Activated T-cell treated with anti-CD3 and anti-CD28 coated beads, Interleukin-2, amount 50 U/mL, for 72 hours (primary cell): ENCODE data around the gene CELF6. TPM values are rescaled to one million over a fixed set of nuclear protein-coding genes. Genes with fewer than 3 reads are reported as not detected.

Experiments used
- ATAC-seq, 2 donors: fragments of 150-1000 bp; cut with Tn5 transposase; replicated peaks in 1 of 2; 2 replicates each; pipeline ENCODE4 v1.10.0; 2021; ENCODE audit warnings: moderate library complexity in 2 of 2, mild to moderate bottlenecking in 1 of 2
- DNase-seq, 2 donors: peaks; one replicate each; pipeline ENCODE4 v3.0.0; 2021 to 2022; ENCODE audit warnings: mixed read lengths in 1 of 2
- H3K27ac Mint-ChIP-seq: one replicate; pipeline ENCODE4 v1.8.0; 2022; ENCODE audit warnings: mild to moderate bottlenecking, moderate library complexity, mixed read lengths
- H3K27me3 Mint-ChIP-seq: one replicate; pipeline ENCODE4 v1.8.0; 2022; ENCODE audit warnings: low read depth, mixed read lengths
- H3K36me3 Mint-ChIP-seq, 2 donors: one replicate each; pipeline ENCODE4 v1.8.0; 2022; ENCODE audit warnings: mixed read lengths in 2 of 2, mild to moderate bottlenecking in 1 of 2; ENCODE audit not compliant: insufficient read depth in 2 of 2
- H3K4me1 Mint-ChIP-seq: one replicate; pipeline ENCODE4 v1.8.0; 2022; ENCODE audit warnings: low read depth, mixed read lengths
- H3K4me3 Mint-ChIP-seq, 2 donors: one replicate each; pipeline ENCODE4 v1.8.0; 2022; ENCODE audit warnings: mild to moderate bottlenecking in 2 of 2, mixed read lengths in 2 of 2, moderate library complexity in 2 of 2
- H3K9me3 Mint-ChIP-seq, 2 donors: one replicate each; pipeline ENCODE4 v1.8.0; 2022; ENCODE audit warnings: mixed read lengths in 2 of 2
- total RNA-seq, 2 donors: library from RNA; stranded (reverse); gene quantifications; one replicate each; pipeline ENCODE4 v1.2.3, GENCODE V29; 2022

The CELF6 gene
- total RNA-seq, 2 donors from 2014 or later = 0.58 to 0.65 TPM

DNA sequence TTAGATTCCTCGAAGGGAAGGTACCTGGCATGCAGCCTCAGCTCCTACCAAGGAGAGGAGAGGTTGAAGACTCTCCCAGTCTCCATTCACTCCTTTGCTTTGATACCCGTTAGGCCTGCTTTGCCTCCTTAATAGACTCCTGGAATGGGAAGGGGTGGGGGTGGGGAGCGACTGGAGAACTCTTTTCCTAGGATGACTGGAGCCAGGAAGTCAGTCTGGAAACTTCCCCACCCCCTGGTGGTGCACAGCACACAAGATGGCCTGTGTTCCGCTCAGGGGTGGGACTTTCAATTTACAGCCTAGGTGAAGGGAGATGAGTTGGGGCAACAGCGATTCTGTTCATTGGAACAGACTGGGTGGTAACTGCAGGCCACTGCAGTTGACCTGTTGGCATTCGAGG is 21.4 kb upstream of the CELF6 start:
- no peak for ATAC-seq
- H3K4me3 Mint-ChIP-seq = no peak overlapping the region
- H3K36me3 Mint-ChIP-seq = peaks cover 0 to 7% of the 10 kb centered on the region in 2 donors
- H3K4me1 Mint-ChIP-seq = no peaks in the 10 kb centered on the region
- H3K27me3 Mint-ChIP-seq = no peaks in the 10 kb centered on the region
- H3K9me3 Mint-ChIP-seq = no peaks in the 10 kb centered on the region
- no peak for DNase-seq
- H3K27ac Mint-ChIP-seq = no peak overlapping the region

DNA sequence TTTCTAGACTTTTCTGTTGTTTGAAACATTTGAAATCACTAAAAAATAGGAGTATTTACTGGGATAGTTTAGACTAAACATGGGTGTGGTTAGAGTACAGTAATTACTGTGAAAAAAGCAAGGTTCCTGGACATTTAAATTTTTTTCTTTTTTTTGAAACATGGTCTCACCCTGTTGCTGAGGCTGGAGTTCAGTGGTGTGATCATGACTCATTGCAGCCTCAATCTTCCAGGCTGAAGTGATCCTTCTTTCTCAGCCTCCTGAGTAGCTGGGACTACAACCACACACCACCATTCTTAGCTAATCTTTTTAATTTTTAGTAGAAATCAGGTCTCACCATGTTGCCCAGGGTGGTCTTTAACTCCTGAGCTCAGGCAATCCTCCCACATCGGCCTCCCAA is 20.4 kb upstream of the CELF6 start:
- Mint-ChIP-seq H3K4me1 (no peaks in the 10 kb centered on the region), H3K36me3 (peaks cover 0 to 5% of the 10 kb centered on the region in 2 donors), H3K4me3 (no peak overlapping the region), H3K27me3 (no peaks in the 10 kb centered on the region), H3K27ac (no peak overlapping the region), H3K9me3 (no peaks in the 10 kb centered on the region)
- no peak for DNase-seq
- ATAC-seq = no peak

DNA sequence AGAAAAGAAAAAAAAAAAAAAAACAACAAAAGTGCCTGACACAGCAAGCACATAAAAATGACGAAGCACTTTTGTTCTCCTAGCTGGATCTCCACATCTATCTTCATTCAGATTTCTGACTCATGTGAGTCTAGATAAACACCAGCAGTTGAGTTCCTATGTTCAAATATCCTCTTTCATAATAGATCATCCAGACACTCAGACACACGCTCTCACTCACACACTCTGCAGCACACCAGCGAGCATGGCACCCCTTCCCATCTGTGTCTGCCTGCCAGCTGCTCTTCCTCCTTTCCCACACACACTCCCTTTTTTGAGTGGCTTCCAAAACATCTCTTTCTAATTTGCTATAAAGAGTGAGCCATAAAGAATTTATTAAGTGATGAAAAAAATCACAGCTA is 19.8 kb upstream of the CELF6 start:
- peaks cover 0 to 5% of the 10 kb centered on the region in 2 donors for H3K36me3 Mint-ChIP-seq
- H3K4me3 Mint-ChIP-seq = no peak overlapping the region
- DNase-seq (no peak), ATAC-seq (no peak)
- no peaks in the 10 kb centered on the region for H3K27me3 Mint-ChIP-seq
- H3K9me3 Mint-ChIP-seq = no peaks in the 10 kb centered on the region
- no peaks in the 10 kb centered on the region for H3K4me1 Mint-ChIP-seq
- peak overlapping the region; percentile 17 for H3K27ac Mint-ChIP-seq

DNA sequence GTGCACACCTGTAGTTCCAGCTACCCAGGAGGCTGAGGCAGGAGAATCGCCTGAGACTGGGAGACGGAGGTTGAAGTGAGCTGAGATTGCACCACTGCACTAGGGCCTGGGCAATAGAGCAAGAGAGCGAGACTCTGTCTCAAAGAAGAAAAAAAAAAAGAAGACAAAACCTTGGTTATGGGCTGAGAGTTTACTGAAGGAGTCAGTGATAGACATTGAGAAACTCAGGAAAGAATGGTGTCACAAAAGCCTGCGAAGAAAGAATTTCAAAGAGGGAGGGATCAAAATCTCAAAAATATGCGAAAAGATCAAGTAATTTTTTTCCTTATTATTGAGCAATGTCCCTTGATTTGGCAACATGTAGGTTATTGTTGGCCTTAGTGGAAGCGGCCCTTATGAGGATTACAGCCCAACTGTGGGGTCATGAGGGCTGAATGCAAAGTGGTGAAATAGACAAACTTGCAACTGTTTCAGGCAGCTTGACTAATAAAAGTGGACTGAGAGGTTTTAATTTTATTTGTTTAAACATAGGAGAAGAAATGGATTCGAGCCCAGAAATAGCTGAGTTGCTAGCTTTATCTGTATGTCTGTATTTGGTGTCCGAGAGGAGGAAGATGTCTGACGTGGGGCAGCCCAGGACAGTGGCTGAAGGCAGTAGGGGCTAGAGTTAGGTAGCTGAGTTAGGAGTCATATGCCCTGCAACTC is 18.8 kb upstream of the CELF6 start:
- no peaks in the 10 kb centered on the region for H3K4me1 Mint-ChIP-seq
- no peak overlapping the region for H3K4me3 Mint-ChIP-seq
- DNase-seq = no peak
- no peak for ATAC-seq
- no peaks in the 10 kb centered on the region for H3K9me3 Mint-ChIP-seq
- H3K27ac Mint-ChIP-seq = no peak overlapping the region
- H3K27me3 Mint-ChIP-seq = no peaks in the 10 kb centered on the region
- H3K36me3 Mint-ChIP-seq = peaks cover 0 to 5% of the 10 kb centered on the region in 2 donors

DNA sequence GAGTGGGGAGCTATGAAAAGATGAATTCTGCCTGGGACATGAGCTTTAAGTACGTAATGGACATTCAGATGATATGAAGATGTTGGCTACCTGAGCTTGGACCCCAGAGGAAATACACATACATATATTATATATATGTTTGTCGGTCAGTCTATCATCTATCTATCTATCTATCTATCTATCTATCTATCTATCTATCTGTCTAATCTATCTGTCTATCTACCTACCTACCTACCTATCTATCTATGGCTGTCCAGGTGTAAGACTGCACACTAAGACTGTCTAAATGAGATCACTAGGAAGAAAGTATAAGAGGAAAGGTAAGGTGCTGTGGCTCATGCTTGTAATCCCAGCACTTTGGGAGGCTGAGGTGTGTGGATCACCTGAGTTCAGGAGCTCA is 18.2 kb upstream of the CELF6 start:
- Mint-ChIP-seq H3K4me1 (no peaks in the 10 kb centered on the region), H3K36me3 (peaks cover 0 to 5% of the 10 kb centered on the region in 2 donors), H3K9me3 (no peaks in the 10 kb centered on the region), H3K4me3 (no peak overlapping the region), H3K27ac (no peak overlapping the region), H3K27me3 (no peaks in the 10 kb centered on the region)
- ATAC-seq = no peak
- no peak for DNase-seq

DNA sequence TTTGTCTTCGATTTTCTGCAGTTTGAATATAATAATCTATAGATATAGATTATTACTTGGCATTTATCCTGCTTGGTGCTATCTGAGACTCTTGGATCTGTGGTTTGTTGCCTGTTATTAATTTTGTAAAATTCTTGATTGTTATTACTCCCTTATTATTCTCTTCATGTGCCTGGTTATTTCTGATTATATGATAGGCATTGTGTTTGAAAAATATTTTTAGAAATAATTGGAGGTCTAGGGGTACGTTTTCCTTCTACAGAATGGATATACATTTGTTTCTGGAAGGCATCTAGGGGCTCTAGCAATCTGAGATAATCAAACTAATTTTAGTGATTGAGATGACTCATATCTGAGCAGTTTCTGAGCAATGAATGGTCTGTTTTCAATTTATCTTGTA is 14.9 kb upstream of the CELF6 start:
- Mint-ChIP-seq H3K4me1 (no peaks in the 10 kb centered on the region), H3K4me3 (no peak overlapping the region), H3K27me3 (no peaks in the 10 kb centered on the region), H3K27ac (no peak overlapping the region), H3K36me3 (peaks cover 0 to 4% of the 10 kb centered on the region in 2 donors), H3K9me3 (no peaks in the 10 kb centered on the region)
- DNase-seq (no peak), ATAC-seq (no peak)

DNA sequence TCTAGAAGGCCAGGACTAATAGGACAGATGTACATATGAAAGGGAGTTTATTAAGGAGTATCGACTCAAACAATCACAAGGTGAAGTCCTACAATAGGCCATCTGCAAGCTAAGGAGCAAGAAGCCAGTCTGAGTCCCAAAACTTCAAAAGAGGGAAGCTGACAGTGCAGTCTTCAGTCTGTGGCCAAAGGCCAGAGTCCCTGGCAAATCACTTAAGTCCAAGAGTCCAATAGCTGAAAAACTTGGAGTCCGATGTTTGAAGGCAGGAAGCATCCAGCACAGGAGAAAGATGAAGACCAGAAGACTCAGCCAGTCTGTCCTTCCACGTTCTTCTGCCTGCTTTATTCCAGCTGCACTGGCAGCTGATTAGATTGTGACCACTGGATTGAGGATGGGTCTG is 11.1 kb upstream of the CELF6 start:
- H3K27me3 Mint-ChIP-seq = no peaks in the 10 kb centered on the region

DNA sequence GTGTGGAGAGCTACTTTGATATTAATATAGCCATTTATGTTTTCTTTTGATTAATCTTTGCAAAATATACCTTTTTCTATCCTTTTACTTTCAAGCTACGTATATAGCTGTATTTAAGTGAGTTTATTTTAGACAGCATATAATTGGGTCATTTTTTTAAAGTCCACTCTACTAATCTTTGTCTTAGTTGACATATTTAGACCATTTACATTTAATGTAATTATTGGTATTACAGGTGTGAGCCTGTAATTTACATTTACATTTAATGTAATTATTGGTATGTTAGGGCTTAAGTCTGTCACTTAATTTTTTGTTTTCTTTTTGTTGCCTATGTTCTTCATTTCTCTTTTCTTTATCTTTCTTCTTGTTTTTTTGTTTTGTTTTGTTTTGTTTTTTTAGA is 3.8 kb upstream of the CELF6 start:
- peaks cover 15% of the 10 kb centered on the region for H3K4me1 Mint-ChIP-seq
- H3K27me3 Mint-ChIP-seq = peaks cover 7% of the 10 kb centered on the region
- no peak overlapping the region for H3K4me3 Mint-ChIP-seq
- H3K9me3 Mint-ChIP-seq = peaks cover 2 to 3% of the 10 kb centered on the region in 2 donors
- H3K36me3 Mint-ChIP-seq = peaks cover 6 to 15% of the 10 kb centered on the region in 2 donors
- DNase-seq (no peak), ATAC-seq (no peak)
- H3K27ac Mint-ChIP-seq = no peak overlapping the region

More for the DNA sequence above, 11.1 kb upstream of the CELF6 start:
- Mint-ChIP-seq H3K27ac (no peak overlapping the region), H3K9me3 (no peaks in the 10 kb centered on the region), H3K4me3 (no peak overlapping the region), H3K36me3 (peaks cover 0 to 6% of the 10 kb centered on the region in 2 donors), H3K4me1 (no peaks in the 10 kb centered on the region)
- ATAC-seq (no peak), DNase-seq (no peak)

DNA sequence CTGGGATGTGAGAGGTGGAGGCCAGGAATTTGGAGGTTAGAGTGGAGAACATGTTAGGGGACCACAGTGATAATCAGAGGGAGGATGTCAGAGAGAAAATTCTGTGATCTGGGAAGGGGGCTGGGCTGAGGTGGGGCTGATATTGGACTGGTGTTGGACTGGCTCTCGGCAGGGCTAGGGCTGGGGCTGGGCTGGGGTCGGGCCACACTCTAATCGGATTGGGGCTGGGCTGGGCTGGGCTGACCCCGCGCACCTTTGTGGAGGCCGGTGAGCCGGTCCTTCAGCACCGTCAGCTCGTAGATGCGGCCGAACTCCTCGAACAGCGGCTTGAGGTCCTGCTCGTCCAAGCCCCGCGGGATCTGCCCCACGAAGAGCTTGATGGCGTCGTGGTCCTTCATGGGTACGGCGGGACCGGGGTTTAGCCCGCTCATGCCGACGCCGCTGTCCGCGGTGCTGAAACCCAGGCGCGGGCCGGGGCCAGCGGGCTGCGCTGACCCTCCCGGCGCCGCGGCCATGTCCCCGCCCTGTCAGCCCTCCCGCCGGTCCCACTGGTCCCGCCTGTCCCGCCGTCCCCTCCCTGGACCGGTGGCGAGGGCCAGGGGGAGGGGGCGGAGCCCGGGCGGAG is 485 bp downstream of the CELF6 start:
- H3K27me3 Mint-ChIP-seq = peaks cover 11% of the 10 kb centered on the region
- ATAC-seq (peak; percentile 70 to 72), DNase-seq (peak; percentile 68 to 69)
- H3K4me1 Mint-ChIP-seq = peaks cover 19% of the 10 kb centered on the region
- no peak overlapping the region for H3K27ac Mint-ChIP-seq
- H3K4me3 Mint-ChIP-seq = peak overlapping the region; percentile 60 to 83
- H3K9me3 Mint-ChIP-seq = peaks cover 2 to 3% of the 10 kb centered on the region in 2 donors
- peaks cover 4 to 7% of the 10 kb centered on the region in 2 donors for H3K36me3 Mint-ChIP-seq

DNA sequence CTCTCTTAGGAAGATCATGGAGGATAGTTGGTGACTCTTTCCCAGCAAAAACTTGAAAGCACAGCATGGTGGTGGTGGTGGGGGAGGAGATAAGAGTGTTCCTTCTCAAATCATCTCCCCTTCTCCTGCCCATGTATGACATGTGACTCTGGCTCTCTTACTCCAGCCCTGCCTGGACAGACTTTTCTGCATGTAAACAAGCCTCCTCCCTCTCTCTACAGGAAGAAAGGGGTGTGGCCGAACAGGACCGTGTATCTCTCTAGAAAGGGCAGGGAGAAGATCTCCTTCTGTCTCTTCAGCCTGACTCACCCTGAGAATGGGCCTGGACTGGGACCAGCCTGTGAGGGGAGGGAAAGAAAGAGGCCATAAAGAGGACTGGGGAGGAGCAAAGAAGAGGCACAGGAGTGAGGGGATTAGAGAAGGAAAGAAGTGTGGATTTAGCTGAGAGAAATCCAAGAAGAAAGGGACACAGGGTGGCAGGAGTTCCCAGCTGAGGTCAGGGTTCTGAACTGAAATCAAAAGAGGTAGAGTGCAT is 1.5 kb downstream of the CELF6 start:
- Mint-ChIP-seq H3K4me3 (peak overlapping the region; percentile 60 to 83), H3K27me3 (peaks cover 11% of the 10 kb centered on the region), H3K4me1 (peaks cover 19% of the 10 kb centered on the region), H3K9me3 (no peaks in the 10 kb centered on the region), H3K27ac (no peak overlapping the region), H3K36me3 (no peaks in the 10 kb centered on the region)
- ATAC-seq (no peak), DNase-seq (no peak)

DNA sequence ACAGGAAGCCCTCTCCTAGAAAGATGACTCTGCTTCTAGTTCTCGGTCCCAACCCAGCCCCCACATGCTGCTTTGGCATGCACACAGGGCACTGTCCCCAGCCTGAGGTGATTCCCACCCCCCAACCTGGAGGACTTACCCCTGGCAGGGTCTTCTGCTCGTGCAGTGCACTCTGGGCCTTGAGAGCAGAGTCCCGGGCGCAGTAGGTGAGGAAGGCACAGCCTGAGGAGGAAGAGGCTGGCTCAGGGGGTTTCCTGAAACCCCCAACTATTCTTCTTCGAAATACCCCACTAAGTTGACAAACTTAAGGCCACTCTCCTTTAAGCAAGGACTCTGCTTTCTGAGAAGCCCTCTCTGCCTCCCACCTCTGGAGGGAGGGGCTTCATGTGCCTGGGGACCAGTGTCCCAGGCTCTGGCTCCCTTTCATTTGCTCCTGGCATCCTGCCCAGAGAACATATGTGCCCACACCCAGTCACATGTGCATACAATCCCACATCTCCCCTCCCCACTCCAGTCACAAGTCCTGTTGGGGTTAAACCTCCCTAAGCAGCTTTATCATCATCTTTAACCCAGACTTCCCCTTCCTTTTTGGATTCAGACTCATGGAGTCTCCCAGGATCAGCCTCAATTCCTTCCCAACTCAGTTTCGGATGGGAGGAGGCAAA is 4.1 kb downstream of the CELF6 start:
- no peak for ATAC-seq
- Mint-ChIP-seq H3K27ac (no peak overlapping the region), H3K9me3 (no peaks in the 10 kb centered on the region)

DNA sequence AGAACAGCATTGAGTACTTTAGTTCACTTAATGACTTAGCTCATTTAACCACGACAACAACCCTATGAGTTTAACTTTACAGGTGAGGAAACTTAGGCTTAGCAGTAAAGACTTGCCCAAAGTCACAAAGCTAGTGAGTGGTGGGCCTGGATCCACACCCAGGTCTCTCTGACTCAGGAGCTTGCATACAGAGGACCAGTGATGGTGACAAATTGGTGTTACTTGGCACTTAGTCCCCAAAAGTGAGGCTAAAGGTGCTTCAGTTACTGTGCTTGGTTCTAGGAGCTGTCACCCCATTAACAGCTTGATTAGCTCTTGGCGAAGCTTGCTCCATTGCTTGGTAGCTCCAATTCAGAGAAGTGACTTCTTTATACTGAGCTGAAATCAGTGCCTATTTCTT is 6.1 kb downstream of the CELF6 start:
- H3K36me3 Mint-ChIP-seq = no peaks in the 10 kb centered on the region
- no peaks in the 10 kb centered on the region for H3K9me3 Mint-ChIP-seq
- H3K27ac Mint-ChIP-seq = no peak overlapping the region
- no peak for ATAC-seq
- no peak for DNase-seq
- peaks cover 5% of the 10 kb centered on the region for H3K4me1 Mint-ChIP-seq
- no peak overlapping the region for H3K4me3 Mint-ChIP-seq
- peaks cover 6% of the 10 kb centered on the region for H3K27me3 Mint-ChIP-seq

More for the DNA sequence above, 4.1 kb downstream of the CELF6 start:
- DNase-seq = no peak
- no peak overlapping the region for H3K4me3 Mint-ChIP-seq
- peaks cover 11% of the 10 kb centered on the region for H3K27me3 Mint-ChIP-seq
- H3K36me3 Mint-ChIP-seq = no peaks in the 10 kb centered on the region
- H3K4me1 Mint-ChIP-seq = peaks cover 17% of the 10 kb centered on the region

DNA sequence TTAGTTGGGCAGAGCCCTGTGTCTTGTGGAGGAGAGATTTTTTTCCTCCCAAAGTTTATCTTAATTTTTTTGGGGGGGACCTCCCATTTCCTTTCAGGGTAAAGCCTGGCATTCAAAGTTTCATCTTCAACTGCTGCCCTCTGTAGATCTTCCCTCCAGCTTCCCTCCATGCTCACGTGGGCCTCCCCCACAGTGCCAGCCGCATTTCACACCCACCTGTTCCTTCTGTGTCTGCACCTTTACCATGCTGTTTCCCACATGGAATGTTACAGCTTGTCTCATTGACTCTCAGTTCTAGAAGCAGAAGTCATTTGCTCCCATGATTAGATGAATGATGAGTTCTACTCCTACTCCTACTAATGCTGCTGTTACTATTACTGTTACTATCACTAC is 6.5 kb downstream of the CELF6 start:
- peaks cover under 1% of the 10 kb centered on the region for H3K4me1 Mint-ChIP-seq

More for the DNA sequence above, 6.5 kb downstream of the CELF6 start:
- Mint-ChIP-seq H3K9me3 (no peaks in the 10 kb centered on the region), H3K36me3 (no peaks in the 10 kb centered on the region), H3K27me3 (peaks cover 2% of the 10 kb centered on the region), H3K4me3 (no peak overlapping the region), H3K27ac (no peak overlapping the region)
- ATAC-seq = no peak
- DNase-seq = no peak
